Upper lobe of right lung (tissue), 1 donor: ENCODE data around the gene GMDS. TPM values are rescaled to one million over a fixed set of nuclear protein-coding genes. Genes with fewer than 3 reads are reported as not detected.
"Not testable (repeated sequence)": the region's sequence is repeated elsewhere in the genome, so short reads cannot be mapped to it uniquely, and the experiment has no call there.

Experiments used
- ATAC-seq: fragments of 200-7000 bp; cut with Tn5 transposase; one replicate; pipeline ENCODE4 v1.9.1; 2020; ENCODE audit warnings: mild to moderate bottlenecking, moderate library complexity
- DNase-seq: peaks from one replicate; pipeline ENCODE4 v3.0.0-alpha.2; 2020
- H3K27ac ChIP-seq: fragments of 200-600 bp; one replicate; pipeline ENCODE4 v1.8.0; 2022
- H3K27me3 ChIP-seq: fragments of 200-600 bp; one replicate; pipeline ENCODE4 v1.8.0; 2022; ENCODE audit warnings: mild to moderate bottlenecking
- H3K36me3 ChIP-seq: fragments of 200-600 bp; one replicate; pipeline ENCODE4 v1.8.0; 2022
- H3K4me1 ChIP-seq: fragments of 200-600 bp; one replicate; pipeline ENCODE4 v1.8.0; 2022
- H3K4me3 ChIP-seq: fragments of 200-600 bp; one replicate; pipeline ENCODE4 v1.8.0; 2022; ENCODE audit warnings: mild to moderate bottlenecking
- H3K9me3 ChIP-seq: fragments of 200-600 bp; one replicate; pipeline ENCODE4 v1.8.0; 2022
- CTCF ChIP-seq: fragments of 200-600 bp; IDR thresholded peaks from one replicate; pipeline ENCODE4 v1.8.0; 2022; ENCODE audit warnings: antibody characterized with exemption
- intact Hi-C: fragments of 100-400 bp; cut with DNase I; formaldehyde crosslinking; loops from one replicate; pipeline ENCODE4 v1.11.0; 2022
- total RNA-seq: library from RNA; stranded (reverse); fragmentation: NEBNext Ultra II Directional; extraction: Animal tissue kit (Norgen Biotek cat#: 25700); gene quantifications from one replicate; pipeline ENCODE4 v1.2.1, GENCODE V29; 2021
- donor health status: DM: no; HTN: yes; CAD: no; lungs with severe emphysema.

The GMDS gene
- total RNA-seq, 1 donor from 2014 or later: 12.2 TPM

- no peak for ATAC-seq
- Histone ChIP-seq H3K36me3 (no peaks in the 10 kb centered on the region), H3K4me1 (no peaks in the 10 kb centered on the region), H3K27ac (no peak overlapping the region), H3K4me3 (no peak overlapping the region), H3K27me3 (no peaks in the 10 kb centered on the region), H3K9me3 (no peaks in the 10 kb centered on the region)
- intact Hi-C loops: no loop called here
- TF ChIP-seq CTCF: no peak
- no peak for DNase-seq
Observed at GRCh38 chr6:1850121-1850839, 395.1 kb downstream of the GMDS start.

DNA sequence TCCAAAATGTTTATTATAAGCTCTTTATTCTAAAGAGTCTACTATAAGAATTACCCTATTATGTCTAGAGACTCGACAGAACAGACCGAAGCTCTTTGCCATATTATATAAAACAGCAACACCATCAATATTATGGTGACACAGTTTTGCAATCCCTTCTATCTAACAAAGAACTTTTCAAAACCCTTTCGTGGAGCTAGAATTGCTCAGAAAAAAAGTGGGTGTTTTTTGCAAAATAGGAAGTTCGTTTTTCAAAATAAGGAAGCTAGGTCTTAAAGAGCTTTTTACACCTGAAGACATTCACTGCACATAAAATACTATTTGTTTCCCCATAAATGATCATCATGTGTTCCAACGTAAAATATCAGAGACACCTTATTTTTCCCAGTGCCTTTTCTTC is 395.7 kb downstream of the GMDS start:
- TF ChIP-seq CTCF: no peak
- no peaks in the 10 kb centered on the region for H3K9me3 ChIP-seq
- H3K4me3 ChIP-seq: no peak overlapping the region
- H3K27ac ChIP-seq: no peak overlapping the region
- intact Hi-C loops: no loop called here
- ATAC-seq (no peak), DNase-seq (no peak)
- no peaks in the 10 kb centered on the region for H3K4me1 ChIP-seq
- no peaks in the 10 kb centered on the region for H3K27me3 ChIP-seq
- H3K36me3 ChIP-seq: no peaks in the 10 kb centered on the region

DNA sequence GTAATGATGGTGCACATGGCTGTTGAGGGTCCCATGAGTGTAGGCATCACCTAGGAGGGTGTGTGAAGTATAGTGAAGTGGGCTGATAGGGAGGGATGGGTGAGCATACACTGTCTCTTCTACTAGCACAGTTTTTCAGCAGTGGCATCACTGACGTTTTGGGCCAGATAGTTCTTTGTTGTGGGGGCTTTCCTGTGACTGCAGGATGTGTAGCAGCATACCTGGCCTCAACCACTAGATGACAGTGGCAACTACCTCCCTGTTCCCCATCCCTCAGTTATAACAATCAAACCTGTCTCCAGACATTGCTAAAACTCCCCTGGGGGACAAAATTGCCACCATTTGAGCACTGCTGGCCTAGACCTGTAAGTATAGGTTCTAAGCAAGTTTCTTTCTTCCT is 396.7 kb downstream of the GMDS start:
- ATAC-seq (no peak), DNase-seq (no peak)
- H3K27ac ChIP-seq: no peak overlapping the region
- H3K4me3 ChIP-seq: no peak overlapping the region
- no peak for TF ChIP-seq CTCF
- intact Hi-C loops: no loop called here
- no peaks in the 10 kb centered on the region for H3K9me3 ChIP-seq
- no peaks in the 10 kb centered on the region for H3K27me3 ChIP-seq
- H3K4me1 ChIP-seq: no peaks in the 10 kb centered on the region
- no peaks in the 10 kb centered on the region for H3K36me3 ChIP-seq

GRCh38 chr6:1846611-1847010 is 398.8 kb downstream of the GMDS start:
- DNase-seq: no peak
- H3K4me3 ChIP-seq: no peak overlapping the region
- no peaks in the 10 kb centered on the region for H3K9me3 ChIP-seq
- no peak for TF ChIP-seq CTCF
- no peaks in the 10 kb centered on the region for H3K27me3 ChIP-seq
- no peaks in the 10 kb centered on the region for H3K36me3 ChIP-seq
- no peaks in the 10 kb centered on the region for H3K4me1 ChIP-seq
- no peak for ATAC-seq
- H3K27ac ChIP-seq: no peak overlapping the region
- intact Hi-C loops: no loop called here

- intact Hi-C loops, H3K36me3 ChIP-seq, H3K9me3 ChIP-seq, H3K4me1 ChIP-seq, ATAC-seq, H3K27me3 ChIP-seq, DNase-seq, H3K4me3 ChIP-seq, H3K27ac ChIP-seq: not testable (repeated sequence)
Observed at GRCh38 chr6:1845543-1845942, 399.9 kb downstream of the GMDS start.

- intact Hi-C loops: no loop called here
- no peak for ATAC-seq
- Histone ChIP-seq H3K4me1 (no peaks in the 10 kb centered on the region), H3K9me3 (no peaks in the 10 kb centered on the region), H3K4me3 (no peak overlapping the region), H3K36me3 (no peaks in the 10 kb centered on the region), H3K27ac (no peak overlapping the region), H3K27me3 (no peaks in the 10 kb centered on the region)
- no peak for DNase-seq
- TF ChIP-seq CTCF: no peak
Observed at GRCh38 chr6:1842334-1842733, 403.1 kb downstream of the GMDS start.
